ENCODE results near the gene GSE1.
"Not testable (repeated sequence)": the region's sequence is repeated elsewhere in the genome, so short reads cannot be mapped to it uniquely, and the experiment has no call there.

The GSE1 gene

GRCh38 chr16:85589688-85590505 is 23.2 kb upstream of the GSE1 start:
- DNase-seq (ENCODE audit: low read depth in 2 of 2) = no peak

GRCh38 chr16:85590506-85590832 is 22.7 kb upstream of the GSE1 start:
- no peak for DNase-seq (ENCODE audit: low read depth in 2 of 2)

GRCh38 chr16:85591381-85591780 is 21.7 kb upstream of the GSE1 start:
- DNase-seq (ENCODE audit: low read depth in 2 of 2) = no peak

GRCh38 chr16:85592277-85592676 is 20.8 kb upstream of the GSE1 start:
- DNase-seq (ENCODE audit: low read depth in 2 of 2) = not testable (repeated sequence)

GRCh38 chr16:85592700-85593493 is 20.2 kb upstream of the GSE1 start:
- DNase-seq (ENCODE audit: low read depth in 2 of 2) = no peak

- DNase-seq (ENCODE audit: low read depth in 2 of 2) = no peak
Measured at GRCh38 chr16:85593494-85594221, 19.5 kb upstream of the GSE1 start.

- no peak for DNase-seq (ENCODE audit: low read depth in 2 of 2)
Measured at GRCh38 chr16:85594273-85594977, 18.7 kb upstream of the GSE1 start.

GRCh38 chr16:85594978-85595661 is 18.0 kb upstream of the GSE1 start:
- no peak for DNase-seq (ENCODE audit: low read depth in 2 of 2)

- DNase-seq (ENCODE audit: low read depth in 2 of 2) = no peak
Measured at GRCh38 chr16:85595812-85596502, 17.2 kb upstream of the GSE1 start.

- DNase-seq (ENCODE audit: low read depth in 2 of 2) = no peak
Measured at GRCh38 chr16:85598141-85598540, 15.0 kb upstream of the GSE1 start.

GRCh38 chr16:85600078-85600477 is 13.0 kb upstream of the GSE1 start:
- DNase-seq (ENCODE audit: low read depth in 2 of 2) = no peak

GRCh38 chr16:85600530-85601271 is 12.4 kb upstream of the GSE1 start:
- DNase-seq (ENCODE audit: low read depth in 2 of 2) = no peak

- DNase-seq (ENCODE audit: low read depth in 2 of 2) = no peak
Measured at GRCh38 chr16:85601272-85601639, 11.9 kb upstream of the GSE1 start.

GRCh38 chr16:85601730-85602401 is 11.3 kb upstream of the GSE1 start:
- no peak for DNase-seq (ENCODE audit: low read depth in 2 of 2)

GRCh38 chr16:85602402-85603202 is 10.5 kb upstream of the GSE1 start:
- DNase-seq (ENCODE audit: low read depth in 2 of 2) = no peak

GRCh38 chr16:85603203-85603755 is 9.8 kb upstream of the GSE1 start:
- DNase-seq (ENCODE audit: low read depth in 2 of 2) = no peak

- DNase-seq (ENCODE audit: low read depth in 2 of 2) = no peak
Measured at GRCh38 chr16:85604145-85604705, 8.9 kb upstream of the GSE1 start.

All from stimulated activated CD4-positive, alpha-beta T cell treated with anti-CD3 and anti-CD28 coated beads, Interleukin-1b, Interleukin-23, amount 100 ng/mL, for 1 hour (primary cell).